K562 (cell line): ENCODE data around the gene HDAC3. TPM values are rescaled to one million over a fixed set of nuclear protein-coding genes. Genes with fewer than 3 reads are reported as not detected.

Source experiments
- ATAC-seq: fragments of 200-7000 bp; cut with Tn5 transposase; 3 replicates; pipeline ENCODE4 v1.9.1; 2020; ENCODE audit warnings: moderate library complexity
- BruUV-seq: library from RNA; stranded (reverse); fragments of 400-500 nt; replicated peaks from 2 replicates; lab custom pipeline; 2021; lab: Mats Ljungman, UMichigan
- CTCF ChIA-PET: fragments of 300-600 bp; formaldehyde crosslinking; extraction: SDS; loops from one replicate; lab custom pipeline; 2021; ENCODE audit warnings: low intra/inter-chr PET ratio; lab: Yijun Ruan, JAX
- POLR2A ChIA-PET: fragments of 300-600, 350-650 bp; sonication (Branson Sonifier 250); formaldehyde crosslinking; extraction: SDS; loops from one replicate; lab custom pipeline; 2021; ENCODE audit warnings: antibody characterized with exemption, inconsistent platforms; lab: Yijun Ruan, JAX
- DNase-seq, 4 experiments: peaks; one replicate each; pipeline versions ENCODE4 v3.0.0 to v3.0.0-alpha.2; 2011 to 2018; ENCODE audit warnings: low spot score in 3 of 4, mixed read lengths in 3 of 4; ENCODE audit errors: extremely low read depth in 1 of 4
- FAIRE-seq: peaks from 2 replicates; lab custom pipeline; 2011; peaks lifted over from hg19 to GRCh38; lab: Jason Lieb, UNC
- H2AFZ ChIP-seq: 2 replicates; pipeline ENCODE4 v1.6.0; 2011; ENCODE audit warnings: low read depth, low read length, control low read depth, inconsistent platforms
- H3K27ac ChIP-seq: fragments of 200-600 bp; 3 replicates; pipeline ENCODE4 v1.8.0; 2011; ENCODE audit warnings: low read depth, mild to moderate bottlenecking, control low read depth, inconsistent platforms, low read length, moderate library complexity, mixed read lengths; ENCODE audit errors: extremely low read depth
- H3K27me3 ChIP-seq, 2 experiments: fragments of 300-600 bp in 1 of 2; 2 replicates in 1 of 2; 3 replicates in 1 of 2; pipeline versions ENCODE4 v1.6.0 to v1.8.0; 2011; ENCODE audit warnings: inconsistent platforms in 2 of 2, low read length in 2 of 2, mild to moderate bottlenecking in 1 of 2, mixed read lengths in 1 of 2, moderate library complexity in 1 of 2; ENCODE audit not compliant: control insufficient read depth in 2 of 2, insufficient read depth in 2 of 2
- H3K36me3 ChIP-seq: fragments of 300-600 bp; 3 replicates; pipeline ENCODE4 v1.8.0; 2011; ENCODE audit warnings: mild to moderate bottlenecking, low read length, inconsistent platforms; ENCODE audit not compliant: control insufficient read depth, insufficient read depth
- H3K4me1 ChIP-seq, 2 experiments: fragments of 200-600 bp in 1 of 2; replicated peaks in 1 of 2; 2 replicates in 1 of 2; 3 replicates in 1 of 2; pipeline versions ENCODE4 v1.5.1 to v1.8.0; 2011; ENCODE audit warnings: inconsistent platforms in 2 of 2, low read length in 2 of 2, mild to moderate bottlenecking in 1 of 2, mixed read lengths in 1 of 2, moderate library complexity in 1 of 2; ENCODE audit not compliant: control insufficient read depth in 2 of 2, insufficient read depth in 2 of 2
- H3K4me2 ChIP-seq: 2 replicates; pipeline ENCODE4 v1.6.1; 2011; ENCODE audit warnings: low read length, control low read depth, inconsistent platforms, mixed read lengths; ENCODE audit not compliant: insufficient read depth
- H3K4me3 ChIP-seq: fragments of 200-600 bp; sonication (generic), shearing (Covaris generic); 2 replicates; pipeline ENCODE4 v1.5.1; 2016; ENCODE audit warnings: control low read depth, inconsistent platforms
- H3K79me2 ChIP-seq: fragments of 200-600 bp; 3 replicates; pipeline ENCODE4 v1.8.0; 2011; ENCODE audit warnings: low read length, inconsistent platforms; ENCODE audit not compliant: control insufficient read depth, insufficient read depth
- H3K9ac ChIP-seq, 2 experiments: 2 replicates each; pipeline versions ENCODE4 v1.6.0 to v1.6.1; 2011; ENCODE audit warnings: low read depth in 2 of 2, low read length in 2 of 2, control low read depth in 1 of 2, inconsistent platforms in 1 of 2, mild to moderate bottlenecking in 1 of 2, mixed read lengths in 1 of 2; ENCODE audit not compliant: insufficient read depth in 1 of 2
- H3K9me1 ChIP-seq: one replicate; pipeline ENCODE4 v1.6.0; 2011; ENCODE audit warnings: inconsistent platforms, mild to moderate bottlenecking, low read length, moderate library complexity; ENCODE audit not compliant: control insufficient read depth, insufficient read depth
- H3K9me3 ChIP-seq: replicated peaks from 2 replicates; pipeline ENCODE4 v1.5.1; 2011; ENCODE audit warnings: low read depth, low read length, inconsistent platforms; ENCODE audit not compliant: control insufficient read depth, insufficient read depth
- H4K20me1 ChIP-seq: replicated peaks from 2 replicates; pipeline ENCODE4 v1.6.1; 2011; ENCODE audit warnings: low read length, inconsistent platforms, mixed read lengths; ENCODE audit not compliant: control insufficient read depth, insufficient read depth
- BACH1 ChIP-seq: fragments of 200-800 bp; sonication (Bioruptor generic); IDR thresholded peaks from 2 replicates; pipeline ENCODE4 v1.6.1; 2016; ENCODE audit warnings: missing genetic modification characterization, missing compliant biosample characterization
- BHLHE40 ChIP-seq: IDR thresholded peaks from 2 replicates; pipeline ENCODE4 v1.6.1; 2011; ENCODE audit warnings: low read length, improper control_type of control experiment
- CHAMP1 ChIP-seq: fragments of 450-650 bp; IDR thresholded peaks from 2 replicates; pipeline ENCODE4 v1.6.1; 2016; ENCODE audit warnings: mild to moderate bottlenecking
- E2F6 ChIP-seq, 2 experiments: IDR thresholded peaks; 2 replicates each; pipeline ENCODE4 v1.6.1; 2011; ENCODE audit warnings: borderline replicate concordance in 1 of 2, control low read depth in 1 of 2, low read depth in 1 of 2, low read length in 1 of 2, mild to moderate bottlenecking in 1 of 2, mixed read lengths in 1 of 2, moderate library complexity in 1 of 2; ENCODE audit not compliant: insufficient read depth in 1 of 2, insufficient read length in 1 of 2, poor library complexity in 1 of 2, severe bottlenecking in 1 of 2; ENCODE audit errors: extremely low read depth in 1 of 2
- ETS2 ChIP-seq: IDR thresholded peaks from 2 replicates; pipeline ENCODE4 v1.6.1; 2016; ENCODE audit warnings: borderline replicate concordance, missing genetic modification characterization, mild to moderate bottlenecking, moderate library complexity, missing compliant biosample characterization; ENCODE audit not compliant: poor library complexity, severe bottlenecking
- IRF1 ChIP-seq: sonication (generic); formaldehyde crosslinking; IDR thresholded peaks from 2 replicates; pipeline ENCODE4 v1.8.0; 2022; ENCODE audit warnings: missing genetic modification reagents, mild to moderate bottlenecking, borderline replicate concordance
- KDM1A ChIP-seq, 2 experiments: fragments of 450-650 bp; IDR thresholded peaks; 2 replicates each; pipeline ENCODE4 v1.6.1; 2016; ENCODE audit warnings: mild to moderate bottlenecking in 2 of 2
- POLR2B ChIP-seq: fragments of 450-650 bp; IDR thresholded peaks from 2 replicates; pipeline ENCODE4 v1.6.1; 2018; ENCODE audit warnings: low read depth; ENCODE audit not compliant: partially characterized antibody
- PREB ChIP-seq: sonication (generic); formaldehyde crosslinking; IDR thresholded peaks from 2 replicates; pipeline ENCODE4 v1.8.1; 2023; ENCODE audit warnings: mild to moderate bottlenecking, missing genetic modification reagents
- PTTG1 ChIP-seq: fragments of 450-650 bp; IDR thresholded peaks from 2 replicates; pipeline ENCODE4 v1.6.1; 2016; ENCODE audit warnings: low read depth, mild to moderate bottlenecking, missing genetic modification characterization, missing compliant biosample characterization
- SUPT5H ChIP-seq: fragments of 450-650 bp; IDR thresholded peaks from 2 replicates; pipeline ENCODE4 v1.6.1; 2016
- TCF7L2 ChIP-seq: fragments of 150-350 bp; IDR thresholded peaks from 2 replicates; pipeline ENCODE4 v1.6.1; 2016; ENCODE audit warnings: low read depth, mild to moderate bottlenecking, low read length, moderate library complexity
- ZNF133 ChIP-seq: fragments of 250-450 bp; sonication (Bioruptor Pico); IDR thresholded peaks from 2 replicates; pipeline ENCODE4 v1.4.0; 2020; ENCODE audit warnings: mild to moderate bottlenecking
- ZNF23 ChIP-seq: fragments of 250-450 bp; sonication (Bioruptor Pico); IDR thresholded peaks from 2 replicates; pipeline ENCODE4 v1.4.0; 2020; ENCODE audit warnings: mild to moderate bottlenecking
- ZNF436 ChIP-seq: fragments of 250-450, 450-650 bp; sonication (Bioruptor Pico); formaldehyde crosslinking; IDR thresholded peaks from 2 replicates; pipeline ENCODE4 v1.7.0; 2020; ENCODE audit warnings: mild to moderate bottlenecking
- ZNF707 ChIP-seq: fragments of 250-450 bp; sonication (Bioruptor Pico); conservative IDR thresholded peaks from 2 replicates; pipeline ENCODE4 v1.8.0; 2022; ENCODE audit warnings: inconsistent platforms, mild to moderate bottlenecking, moderate library complexity
- WGBS: fragments of 100-300 bp; shearing (Covaris generic); methylation state at CpG from one replicate; pipeline ENCODE4 v1.1.6; 2016; ENCODE audit warnings: low coverage, mixed read lengths; ENCODE audit not compliant: insufficient coverage; ENCODE audit errors: missing lambda C conversion rate; 5-methylcytosine and 5-hydroxymethylcytosine counted together
- in situ Hi-C: fragments of 300-500 bp; cut with MboI; formaldehyde crosslinking; loops from 4 replicates; pipeline ENCODE4 v1.15.0; 2018; ENCODE audit warnings: inconsistent platforms, mixed read lengths
- intact Hi-C: fragments of 100-400 bp; cut with micrococcal nuclease; formaldehyde crosslinking; loops from 2 replicates; pipeline ENCODE4 v1.14.2; 2022
- polyA plus RNA-seq, 8 experiments: library from polyadenylated mRNA; depleted of rRNA in 4 of 8; stranded (reverse) in 5 of 8; unstranded in 3 of 8; fragments of >200 nt; fragmentation: Nextera tagmentation in 2 of 8; fragmentation: Illumina TruSeq in 1 of 8; extraction: Ambion mirVana in 2 of 8; extraction: Trizol in 1 of 8; gene quantifications; 2 replicates each; pipeline versions ENCODE4 v1.2.1 to v1.2.3, GENCODE V29; 2011 to 2014; ENCODE audit warnings: inconsistent platforms in 1 of 8, missing spikeins in 1 of 8
- total RNA-seq, 7 experiments: library from RNA; depleted of rRNA in 6 of 7; stranded (reverse); fragments of >200 nt in 6 of 7; fragmentation: Illumina TruSeq in 2 of 7; extraction: Trizol in 2 of 7; gene quantifications; 2 replicates each; pipeline versions ENCODE4 v1.2.1 to v1.2.3, GENCODE V29; 2011 to 2021; ENCODE audit warnings: low replicate concordance in 1 of 7

Gene HDAC3
- total and polyA plus RNA-seq, 9 of the 15 experiments (the other 6 are each of a cell fraction or from before 2014, with no cell fraction given): 89.7 to 191 (median 119) TPM

GRCh38 chr5:141618804-141619554 lies 17.7 kb downstream of the HDAC3 start, which contains the start of gene DIAPH1:
TSS of gene DIAPH1 (minus strand) at chr5:141619000. CDS start at chr5:141618914, 86 bp downstream.
- POLR2A ChIA-PET: interaction anchor here (0.6 to 3.6 kb wide), 10 partner anchors 9 to 26 kb away, joined by 3 to 25 read pairs (median 8); partner anchors contain the start of genes HDAC3 and RELL2
- CTCF ChIA-PET: interaction anchor here (0.6 to 2.9 kb wide), 3 partner anchors 22 to 289 kb away, joined by 3 to 57 read pairs (median 3); no protein-coding TSS in a partner anchor
- FAIRE-seq: peak; percentile 65
- intact Hi-C loops: loop anchor here (1.0 to 10.0 kb wide), 4 partner anchors 14 to 1504 kb away; partner anchors contain the start of gene PURA
- Histone ChIP-seq H2AFZ (peak within 1 kb of the TSS; percentile 91), H3K27me3 (no peaks in the 10 kb centered on the region), H3K79me2 (peaks cover 47% of the 10 kb centered on the region), H3K36me3 (peaks cover 69% of the 10 kb centered on the region), H3K27ac (peak within 1 kb of the TSS; percentile 89), H3K4me1 (peaks cover 0 to 3% of the 10 kb centered on the region in 2 experiments; a peak in 3 of 5 replicates), H3K4me2 (peak within 1 kb of the TSS; percentile 90), H3K9ac (peak within 1 kb of the TSS; percentile 86 to 91), H3K9me3 (no peaks in the 10 kb centered on the region), H3K4me3 (peak within 1 kb of the TSS; percentile 97), H4K20me1 (no peaks in the 10 kb centered on the region), H3K9me1 (no peaks in the 10 kb centered on the region)
- WGBS: 4% methylated on average over 29 of the region's 70 CpGs
- DNase-seq: peak; percentile 94 to 98 (median 95)
- no TSS peak for BruUV-seq
- peak; percentile 90 for ATAC-seq
- in situ Hi-C loops: no loop called here
- TF ChIP-seq BACH1 (tag) (no peak), TCF7L2 (peak; percentile 94), E2F6 (IDR thresholded peaks at IDR 0.05; ENCODE audit: borderline replicate concordance in 1 of 2, extremely low read depth in 1 of 2, insufficient read depth in 1 of 2, insufficient read length in 1 of 2, low read depth in 1 of 2, low read length in 1 of 2, poor library complexity in 1 of 2, severe bottlenecking in 1 of 2) (peak; percentile 78 to 80), POLR2B (no peak), ETS2 (no peak), KDM1A (IDR thresholded peaks at IDR 0.05) (no peak), IRF1 (CRISPR knock-in tag) (no peak), ZNF23 (CRISPR knock-in tag) (no peak), CHAMP1 (no peak), SUPT5H (no peak), PREB (CRISPR knock-in tag) (no peak), ZNF133 (CRISPR knock-in tag) (no peak), PTTG1 (no peak), ZNF707 (CRISPR knock-in tag) (no peak), ZNF436 (CRISPR knock-in tag) (no peak), BHLHE40 (peak; percentile 92)
